ENCODE data around the gene SLC12A7.

GRCh38 chr5:1003296-1003937 is 108.4 kb downstream of the SLC12A7 start:
- TF ChIP-seq POLR2A (IDR thresholded peaks at IDR 0.05) (no peak), CTCF (IDR thresholded peaks at IDR 0.05) (no peak)

Data from thyroid gland (tissue), 4 donors.